DOHH2 (cell line): ENCODE measurements around the gene HERC3.

Source experiments
- H3F3A ChIP-seq: fragments of 200-600 bp; sonication (generic), shearing (Covaris generic); 2 replicates; pipeline ENCODE4 v1.6.0; 2016; ENCODE audit warnings: antibody characterized with exemption, mild to moderate bottlenecking; ENCODE audit not compliant: control insufficient read depth, insufficient read depth
- H3K27ac ChIP-seq: fragments of 200-600 bp; sonication (generic); 2 replicates; pipeline ENCODE4 v1.5.1; 2014; ENCODE audit warnings: low read depth, mild to moderate bottlenecking, low read length, moderate library complexity
- H3K27me3 ChIP-seq: fragments of 200-600 bp; sonication (generic); 2 replicates; pipeline ENCODE4 v1.6.1; 2014; ENCODE audit warnings: mild to moderate bottlenecking, low read length, mixed read lengths; ENCODE audit not compliant: control insufficient read depth
- H3K36me3 ChIP-seq: fragments of 200-600 bp; sonication (generic); 2 replicates; pipeline ENCODE4 v1.6.1; 2014; ENCODE audit warnings: mild to moderate bottlenecking, low read length, moderate library complexity, mixed read lengths; ENCODE audit not compliant: control insufficient read depth
- H3K4me1 ChIP-seq: fragments of 200-600 bp; sonication (generic); 2 replicates; pipeline ENCODE4 v1.6.1; 2014; ENCODE audit warnings: mild to moderate bottlenecking, low read length, mixed read lengths; ENCODE audit not compliant: control insufficient read depth
- H3K4me2 ChIP-seq: fragments of 200-600 bp; sonication (generic); 2 replicates; pipeline ENCODE4 v1.6.0; 2014; ENCODE audit warnings: mild to moderate bottlenecking, low read length, moderate library complexity
- H3K4me3 ChIP-seq: fragments of 200-600 bp; sonication (generic); 2 replicates; pipeline ENCODE4 v1.5.1; 2014; ENCODE audit warnings: mild to moderate bottlenecking, low read length, mixed read lengths
- H3K79me2 ChIP-seq: fragments of 200-600 bp; sonication (generic); 2 replicates; pipeline ENCODE4 v1.6.1; 2014; ENCODE audit warnings: mild to moderate bottlenecking, low read length, mixed read lengths; ENCODE audit not compliant: control insufficient read depth
- H3K9me2 ChIP-seq: fragments of 200-600 bp; sonication (generic); replicated peaks from 2 replicates; pipeline ENCODE4 v1.6.1; 2014; ENCODE audit warnings: mild to moderate bottlenecking, low read length, mixed read lengths; ENCODE audit not compliant: control insufficient read depth
- H3K9me3 ChIP-seq: fragments of 200-600 bp; sonication (generic); 2 replicates; pipeline ENCODE4 v1.6.1; 2014; ENCODE audit warnings: antibody characterized with exemption, low read length, mixed read lengths; ENCODE audit not compliant: control insufficient read depth, insufficient read depth
- H4K20me1 ChIP-seq: fragments of 200-600 bp; sonication (generic); 2 replicates; pipeline ENCODE4 v1.6.0; 2014; ENCODE audit warnings: low read depth, mild to moderate bottlenecking, antibody characterized with exemption, low read length, moderate library complexity; ENCODE audit not compliant: control insufficient read depth, insufficient read depth
- EZH2phosphoT487 ChIP-seq: fragments of 200-600 bp; sonication (generic); IDR thresholded peaks from 2 replicates; pipeline ENCODE4 v1.6.1; 2017; ENCODE audit warnings: borderline replicate concordance, mild to moderate bottlenecking, antibody characterized with exemption, low read length, moderate library complexity, mixed read lengths
- TF ChIP-seq, protein P1 (sequence below): fragments of 200-600 bp; sonication (generic); IDR thresholded peaks from one replicate; pipeline ENCODE4 v1.5.1; 2014; ENCODE audit warnings: antibody characterized with exemption, mild to moderate bottlenecking, low read depth, low read length; ENCODE audit not compliant: poor library complexity, severe bottlenecking

The HERC3 gene

GRCh38 chr4:88597970-88598660, 5.8 kb downstream of the HERC3 start:
- 0 out of 2 replicates have a peak, but pooled peaks cover 3% of the 10 kb centered on the region for H3F3A ChIP-seq
- TF ChIP-seq EZH2phosphoT487: no peak
- TF ChIP-seq, protein P1, sequence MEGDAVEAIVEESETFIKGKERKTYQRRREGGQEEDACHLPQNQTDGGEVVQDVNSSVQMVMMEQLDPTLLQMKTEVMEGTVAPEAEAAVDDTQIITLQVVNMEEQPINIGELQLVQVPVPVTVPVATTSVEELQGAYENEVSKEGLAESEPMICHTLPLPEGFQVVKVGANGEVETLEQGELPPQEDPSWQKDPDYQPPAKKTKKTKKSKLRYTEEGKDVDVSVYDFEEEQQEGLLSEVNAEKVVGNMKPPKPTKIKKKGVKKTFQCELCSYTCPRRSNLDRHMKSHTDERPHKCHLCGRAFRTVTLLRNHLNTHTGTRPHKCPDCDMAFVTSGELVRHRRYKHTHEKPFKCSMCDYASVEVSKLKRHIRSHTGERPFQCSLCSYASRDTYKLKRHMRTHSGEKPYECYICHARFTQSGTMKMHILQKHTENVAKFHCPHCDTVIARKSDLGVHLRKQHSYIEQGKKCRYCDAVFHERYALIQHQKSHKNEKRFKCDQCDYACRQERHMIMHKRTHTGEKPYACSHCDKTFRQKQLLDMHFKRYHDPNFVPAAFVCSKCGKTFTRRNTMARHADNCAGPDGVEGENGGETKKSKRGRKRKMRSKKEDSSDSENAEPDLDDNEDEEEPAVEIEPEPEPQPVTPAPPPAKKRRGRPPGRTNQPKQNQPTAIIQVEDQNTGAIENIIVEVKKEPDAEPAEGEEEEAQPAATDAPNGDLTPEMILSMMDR: no peak
- no peaks in the 10 kb centered on the region for H3K9me2 ChIP-seq
- no peaks in the 10 kb centered on the region for H3K27me3 ChIP-seq
- H3K79me2 ChIP-seq: peaks cover 11% of the 10 kb centered on the region
- H3K4me2 ChIP-seq: no peak overlapping the region
- H3K4me1 ChIP-seq: peaks cover 9% of the 10 kb centered on the region
- H3K9me3 ChIP-seq: no peaks in the 10 kb centered on the region
- peaks cover 12% of the 10 kb centered on the region for H3K36me3 ChIP-seq
- H4K20me1 ChIP-seq: no peaks in the 10 kb centered on the region
- H3K27ac ChIP-seq: no peak overlapping the region
- H3K4me3 ChIP-seq: no peak overlapping the region

GRCh38 chr4:88599298-88599697, 7.0 kb downstream of the HERC3 start:
- Histone ChIP-seq H3F3A (no peaks in the 10 kb centered on the region), H3K27me3 (no peaks in the 10 kb centered on the region), H3K4me3 (no peak overlapping the region), H3K4me2 (no peak overlapping the region), H3K79me2 (0 out of 2 replicates have a peak, but pooled peaks cover 2% of the 10 kb centered on the region), H4K20me1 (no peaks in the 10 kb centered on the region), H3K9me3 (no peaks in the 10 kb centered on the region), H3K27ac (no peak overlapping the region), H3K4me1 (peaks cover 5% of the 10 kb centered on the region; the same call in 1 of the 2 replicates), H3K36me3 (peaks cover 12% of the 10 kb centered on the region), H3K9me2 (no peaks in the 10 kb centered on the region)
- TF ChIP-seq, protein P1: no peak
- TF ChIP-seq EZH2phosphoT487: no peak

DNA sequence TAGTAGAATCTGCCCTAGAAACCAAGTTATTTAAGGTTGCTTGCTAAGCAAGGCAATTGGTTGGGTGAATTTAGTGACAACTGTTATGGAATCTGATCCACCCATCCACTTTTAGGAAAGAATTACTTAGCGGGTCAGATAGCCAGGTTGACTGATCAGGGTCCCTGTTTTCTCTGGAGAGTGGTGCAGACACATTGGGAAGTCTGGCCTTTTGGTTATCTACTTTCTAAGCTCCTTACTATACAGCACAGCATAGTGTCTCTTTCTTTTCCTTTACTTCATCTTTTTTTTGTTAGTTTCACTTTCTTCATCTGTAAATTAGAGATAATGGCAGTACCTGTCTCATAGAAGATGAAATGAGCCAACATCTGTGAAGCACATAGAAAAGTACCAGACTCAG, 7.4 kb downstream of the HERC3 start:
- peaks cover 5% of the 10 kb centered on the region; the same call in 1 of the 2 replicates for H3K4me1 ChIP-seq
- no peak overlapping the region for H3K4me3 ChIP-seq
- no peaks in the 10 kb centered on the region for H3K79me2 ChIP-seq
- no peaks in the 10 kb centered on the region for H3K9me2 ChIP-seq
- H3K9me3 ChIP-seq: no peaks in the 10 kb centered on the region
- H3K27me3 ChIP-seq: no peaks in the 10 kb centered on the region
- no peaks in the 10 kb centered on the region for H4K20me1 ChIP-seq
- H3K27ac ChIP-seq: no peak overlapping the region
- H3F3A ChIP-seq: no peaks in the 10 kb centered on the region
- no peak overlapping the region for H3K4me2 ChIP-seq
- peaks cover 12% of the 10 kb centered on the region for H3K36me3 ChIP-seq
- TF ChIP-seq, protein P1: no peak
- TF ChIP-seq EZH2phosphoT487: no peak
